PC-3 (cell line): ENCODE data around the gene LEF1.

Source experiments
- CTCF ChIP-seq: fragments of 300-600 bp; sonication (generic); conservative IDR thresholded peaks from 2 replicates; pipeline ENCODE4 v1.5.1; 2017; ENCODE audit warnings: antibody characterized with exemption, low read depth, mild to moderate bottlenecking, low read length
- EZH2 ChIP-seq: fragments of 300-600 bp; sonication (generic); IDR thresholded peaks from one replicate; pipeline ENCODE4 v1.6.1; 2017; ENCODE audit warnings: antibody characterized with exemption, mild to moderate bottlenecking, low read length; ENCODE audit not compliant: unreplicated experiment
- EZH2phosphoT487 ChIP-seq: fragments of 300-600 bp; sonication (generic); IDR thresholded peaks from 2 replicates; pipeline ENCODE4 v1.6.1; 2018; ENCODE audit warnings: mild to moderate bottlenecking, antibody characterized with exemption, low read length, borderline replicate concordance

GRCh38 chr4:108056418-108056817 is 112.3 kb downstream of the LEF1 start:
- TF ChIP-seq CTCF = no peak
- no peak for TF ChIP-seq EZH2
- no peak for TF ChIP-seq EZH2phosphoT487
